Measurements from ENCODE around the gene KIAA0753.

Gene KIAA0753

DNA sequence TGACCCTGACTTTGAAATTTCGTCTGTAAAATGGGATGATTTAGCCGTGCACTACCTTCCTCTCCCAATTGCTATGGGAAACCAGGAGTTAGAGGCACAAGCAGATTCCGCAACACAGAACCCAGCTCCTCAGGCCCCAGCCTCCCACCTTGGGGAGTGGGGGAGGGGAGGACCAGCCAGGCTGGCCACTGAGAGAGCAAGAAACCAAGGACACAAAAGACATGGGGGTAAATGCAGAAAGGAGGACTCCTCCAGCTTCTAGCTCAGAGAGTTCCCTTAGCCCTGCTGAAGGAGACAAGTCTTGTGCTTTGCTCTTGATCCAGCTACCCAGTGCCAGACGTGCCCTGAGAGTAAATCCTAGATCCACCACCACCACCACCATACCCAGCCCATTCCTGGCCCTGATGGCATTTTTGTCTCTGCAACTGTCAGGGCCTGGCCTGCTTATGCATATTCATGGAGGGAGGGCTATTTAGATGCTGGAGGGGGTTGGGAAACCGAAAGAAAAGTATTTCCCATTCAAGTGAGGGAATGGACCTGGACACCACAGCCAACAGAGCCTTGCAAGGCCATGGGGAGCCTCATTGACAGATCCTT is 110.1 kb downstream of the KIAA0753 start:
- in situ Hi-C loops (cut with MboI; ENCODE audit: low pct_unique_long_range_greater_than_20kb, low sequenced_read_pairs, unreplicated experiment): no loop called here
- DNase-seq (ENCODE audit: low spot score): no peak
- TF ChIP-seq, protein P1, sequence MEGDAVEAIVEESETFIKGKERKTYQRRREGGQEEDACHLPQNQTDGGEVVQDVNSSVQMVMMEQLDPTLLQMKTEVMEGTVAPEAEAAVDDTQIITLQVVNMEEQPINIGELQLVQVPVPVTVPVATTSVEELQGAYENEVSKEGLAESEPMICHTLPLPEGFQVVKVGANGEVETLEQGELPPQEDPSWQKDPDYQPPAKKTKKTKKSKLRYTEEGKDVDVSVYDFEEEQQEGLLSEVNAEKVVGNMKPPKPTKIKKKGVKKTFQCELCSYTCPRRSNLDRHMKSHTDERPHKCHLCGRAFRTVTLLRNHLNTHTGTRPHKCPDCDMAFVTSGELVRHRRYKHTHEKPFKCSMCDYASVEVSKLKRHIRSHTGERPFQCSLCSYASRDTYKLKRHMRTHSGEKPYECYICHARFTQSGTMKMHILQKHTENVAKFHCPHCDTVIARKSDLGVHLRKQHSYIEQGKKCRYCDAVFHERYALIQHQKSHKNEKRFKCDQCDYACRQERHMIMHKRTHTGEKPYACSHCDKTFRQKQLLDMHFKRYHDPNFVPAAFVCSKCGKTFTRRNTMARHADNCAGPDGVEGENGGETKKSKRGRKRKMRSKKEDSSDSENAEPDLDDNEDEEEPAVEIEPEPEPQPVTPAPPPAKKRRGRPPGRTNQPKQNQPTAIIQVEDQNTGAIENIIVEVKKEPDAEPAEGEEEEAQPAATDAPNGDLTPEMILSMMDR (IDR thresholded peaks at IDR 0.05; ENCODE audit: extremely low read depth, insufficient read depth, missing control alignments): no peak

DNA sequence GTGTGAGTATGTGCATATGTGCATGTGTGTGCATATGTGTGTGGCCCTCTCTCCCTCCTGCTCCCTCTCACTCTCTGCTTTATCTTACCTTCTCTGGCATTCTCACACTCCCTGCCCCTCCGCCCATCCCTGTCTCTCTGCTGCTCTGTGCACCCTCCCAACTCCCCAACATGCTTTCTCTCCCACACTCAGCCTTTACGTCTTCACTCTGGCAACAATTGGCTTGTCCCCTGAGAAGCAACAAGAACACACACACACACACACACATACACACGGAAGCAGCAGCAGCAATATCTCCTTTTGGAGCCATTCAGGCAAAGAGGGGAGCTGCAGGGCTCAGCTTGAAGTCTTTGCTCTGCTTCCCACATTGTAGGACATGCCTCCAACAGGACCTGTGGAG is 112.0 kb downstream of the KIAA0753 start:
- DNase-seq (ENCODE audit: low spot score): no peak
- in situ Hi-C loops (cut with MboI; ENCODE audit: low pct_unique_long_range_greater_than_20kb, low sequenced_read_pairs, unreplicated experiment): no loop called here
- TF ChIP-seq, protein P1 (IDR thresholded peaks at IDR 0.05; ENCODE audit: extremely low read depth, insufficient read depth, missing control alignments): no peak
